ENCODE measurements around the gene MYO10.

MYO10 gene

DNA sequence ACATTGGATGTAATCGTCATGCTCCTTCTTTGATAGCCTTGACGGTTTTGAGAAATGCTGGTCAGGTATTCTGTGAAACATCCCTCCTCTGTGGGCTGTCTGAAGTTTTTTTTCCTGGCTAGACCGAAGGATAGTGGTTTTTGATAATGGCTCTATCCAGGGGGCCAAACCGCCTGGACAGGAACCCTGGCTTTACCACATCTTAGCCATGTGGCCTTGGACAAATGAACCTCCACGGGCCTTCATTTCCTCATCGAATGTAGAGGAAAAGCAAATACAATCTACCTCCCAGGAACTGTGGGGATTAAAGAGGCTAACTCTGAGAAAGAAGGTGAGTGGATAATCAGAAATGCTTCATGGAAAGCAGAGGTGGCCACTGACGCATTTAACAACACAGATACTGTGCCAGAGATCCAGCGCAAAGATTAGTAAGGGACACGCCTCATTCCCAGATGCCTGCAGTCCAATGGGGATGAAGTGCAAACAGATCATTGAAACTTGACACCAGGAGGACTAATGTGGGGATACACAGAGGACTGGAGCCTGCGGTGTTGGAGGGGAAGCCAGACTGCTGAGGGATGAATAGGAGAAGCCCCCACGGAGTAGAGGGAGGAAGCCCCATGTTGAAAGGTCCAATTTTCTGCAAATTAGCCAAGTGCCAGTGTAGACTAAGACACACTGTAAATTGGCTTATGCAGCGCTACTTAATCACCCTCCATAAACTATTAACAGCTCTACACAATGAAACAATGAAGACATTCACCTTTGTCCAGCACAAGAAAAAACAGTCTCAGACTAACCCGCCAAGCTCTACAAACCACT, 41.6 kb downstream of the MYO10 start (continued):
- peak; percentile 89 for TF ChIP-seq KLF1 (tag by site-specific recombination; IDR thresholded peaks at IDR 0.05)
- TF ChIP-seq SP2 (tag by site-specific recombination; IDR thresholded peaks at IDR 0.05), result peak; percentile 73
- TF ChIP-seq, protein P1, sequence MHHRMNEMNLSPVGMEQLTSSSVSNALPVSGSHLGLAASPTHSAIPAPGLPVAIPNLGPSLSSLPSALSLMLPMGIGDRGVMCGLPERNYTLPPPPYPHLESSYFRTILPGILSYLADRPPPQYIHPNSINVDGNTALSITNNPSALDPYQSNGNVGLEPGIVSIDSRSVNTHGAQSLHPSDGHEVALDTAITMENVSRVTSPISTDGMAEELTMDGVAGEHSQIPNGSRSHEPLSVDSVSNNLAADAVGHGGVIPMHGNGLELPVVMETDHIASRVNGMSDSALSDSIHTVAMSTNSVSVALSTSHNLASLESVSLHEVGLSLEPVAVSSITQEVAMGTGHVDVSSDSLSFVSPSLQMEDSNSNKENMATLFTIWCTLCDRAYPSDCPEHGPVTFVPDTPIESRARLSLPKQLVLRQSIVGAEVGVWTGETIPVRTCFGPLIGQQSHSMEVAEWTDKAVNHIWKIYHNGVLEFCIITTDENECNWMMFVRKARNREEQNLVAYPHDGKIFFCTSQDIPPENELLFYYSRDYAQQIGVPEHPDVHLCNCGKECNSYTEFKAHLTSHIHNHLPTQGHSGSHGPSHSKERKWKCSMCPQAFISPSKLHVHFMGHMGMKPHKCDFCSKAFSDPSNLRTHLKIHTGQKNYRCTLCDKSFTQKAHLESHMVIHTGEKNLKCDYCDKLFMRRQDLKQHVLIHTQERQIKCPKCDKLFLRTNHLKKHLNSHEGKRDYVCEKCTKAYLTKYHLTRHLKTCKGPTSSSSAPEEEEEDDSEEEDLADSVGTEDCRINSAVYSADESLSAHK (tag by site-specific recombination; IDR thresholded peaks at IDR 0.05), result peak; percentile 64; the same call in 1 of the 2 replicates
- TF ChIP-seq MYNN (tag by site-specific recombination; IDR thresholded peaks at IDR 0.05; ENCODE audit: borderline replicate concordance), result no peak
- peak; percentile 88 for TF ChIP-seq ZFP3 (tag by site-specific recombination; IDR thresholded peaks at IDR 0.05; ENCODE audit: low read depth)
- no peak for TF ChIP-seq ZNF311 (tag by site-specific recombination; IDR thresholded peaks at IDR 0.05; ENCODE audit: borderline replicate concordance)
- TF ChIP-seq ZSCAN16 (tag by site-specific recombination; IDR thresholded peaks at IDR 0.05), result peak; percentile 19; the same call in 1 of the 2 replicates
- no peak for TF ChIP-seq KLF16 (tag by site-specific recombination; IDR thresholded peaks at IDR 0.05)
- TF ChIP-seq ZNF335 (tag by site-specific recombination; conservative IDR thresholded peaks at IDR 0.05), result no peak; the same call in none of the 2 replicates
- TF ChIP-seq ZNF121 (tag by site-specific recombination; IDR thresholded peaks at IDR 0.05), result 0 out of 2 replicates have a peak, but pooled peaks have one; percentile 7
- peak; percentile 84 for TF ChIP-seq KLF9 (tag by site-specific recombination; IDR thresholded peaks at IDR 0.05; ENCODE audit: low read depth)
- TF ChIP-seq, protein P2, sequence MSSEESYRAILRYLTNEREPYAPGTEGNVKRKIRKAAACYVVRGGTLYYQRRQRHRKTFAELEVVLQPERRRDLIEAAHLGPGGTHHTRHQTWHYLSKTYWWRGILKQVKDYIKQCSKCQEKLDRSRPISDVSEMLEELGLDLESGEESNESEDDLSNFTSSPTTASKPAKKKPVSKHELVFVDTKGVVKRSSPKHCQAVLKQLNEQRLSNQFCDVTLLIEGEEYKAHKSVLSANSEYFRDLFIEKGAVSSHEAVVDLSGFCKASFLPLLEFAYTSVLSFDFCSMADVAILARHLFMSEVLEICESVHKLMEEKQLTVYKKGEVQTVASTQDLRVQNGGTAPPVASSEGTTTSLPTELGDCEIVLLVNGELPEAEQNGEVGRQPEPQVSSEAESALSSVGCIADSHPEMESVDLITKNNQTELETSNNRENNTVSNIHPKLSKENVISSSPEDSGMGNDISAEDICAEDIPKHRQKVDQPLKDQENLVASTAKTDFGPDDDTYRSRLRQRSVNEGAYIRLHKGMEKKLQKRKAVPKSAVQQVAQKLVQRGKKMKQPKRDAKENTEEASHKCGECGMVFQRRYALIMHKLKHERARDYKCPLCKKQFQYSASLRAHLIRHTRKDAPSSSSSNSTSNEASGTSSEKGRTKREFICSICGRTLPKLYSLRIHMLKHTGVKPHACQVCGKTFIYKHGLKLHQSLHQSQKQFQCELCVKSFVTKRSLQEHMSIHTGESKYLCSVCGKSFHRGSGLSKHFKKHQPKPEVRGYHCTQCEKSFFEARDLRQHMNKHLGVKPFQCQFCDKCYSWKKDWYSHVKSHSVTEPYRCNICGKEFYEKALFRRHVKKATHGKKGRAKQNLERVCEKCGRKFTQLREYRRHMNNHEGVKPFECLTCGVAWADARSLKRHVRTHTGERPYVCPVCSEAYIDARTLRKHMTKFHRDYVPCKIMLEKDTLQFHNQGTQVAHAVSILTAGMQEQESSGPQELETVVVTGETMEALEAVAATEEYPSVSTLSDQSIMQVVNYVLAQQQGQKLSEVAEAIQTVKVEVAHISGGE (tag by site-specific recombination; conservative IDR thresholded peaks at IDR 0.05; ENCODE audit: low read depth), result peak; percentile 33; the same call in 1 of the 2 replicates
- TF ChIP-seq IKZF3 (tag by site-specific recombination; IDR thresholded peaks at IDR 0.05), result peak; percentile 97
- TF ChIP-seq ZNF558 (tag by site-specific recombination; IDR thresholded peaks at IDR 0.05), result no peak
- TF ChIP-seq ZNF514 (tag by site-specific recombination; IDR thresholded peaks at IDR 0.05), result no peak
- TF ChIP-seq, protein P3, sequence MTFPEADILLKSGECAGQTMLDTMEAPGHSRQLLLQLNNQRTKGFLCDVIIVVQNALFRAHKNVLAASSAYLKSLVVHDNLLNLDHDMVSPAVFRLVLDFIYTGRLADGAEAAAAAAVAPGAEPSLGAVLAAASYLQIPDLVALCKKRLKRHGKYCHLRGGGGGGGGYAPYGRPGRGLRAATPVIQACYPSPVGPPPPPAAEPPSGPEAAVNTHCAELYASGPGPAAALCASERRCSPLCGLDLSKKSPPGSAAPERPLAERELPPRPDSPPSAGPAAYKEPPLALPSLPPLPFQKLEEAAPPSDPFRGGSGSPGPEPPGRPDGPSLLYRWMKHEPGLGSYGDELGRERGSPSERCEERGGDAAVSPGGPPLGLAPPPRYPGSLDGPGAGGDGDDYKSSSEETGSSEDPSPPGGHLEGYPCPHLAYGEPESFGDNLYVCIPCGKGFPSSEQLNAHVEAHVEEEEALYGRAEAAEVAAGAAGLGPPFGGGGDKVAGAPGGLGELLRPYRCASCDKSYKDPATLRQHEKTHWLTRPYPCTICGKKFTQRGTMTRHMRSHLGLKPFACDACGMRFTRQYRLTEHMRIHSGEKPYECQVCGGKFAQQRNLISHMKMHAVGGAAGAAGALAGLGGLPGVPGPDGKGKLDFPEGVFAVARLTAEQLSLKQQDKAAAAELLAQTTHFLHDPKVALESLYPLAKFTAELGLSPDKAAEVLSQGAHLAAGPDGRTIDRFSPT (tag by site-specific recombination; IDR thresholded peaks at IDR 0.05), result peak; percentile 91
- TF ChIP-seq ZNF664 (tag by site-specific recombination; IDR thresholded peaks at IDR 0.05), result no peak
- no peak for TF ChIP-seq ZNF423 (tag by site-specific recombination; IDR thresholded peaks at IDR 0.05)
- peak; percentile 98 for TF ChIP-seq SP7 (tag by site-specific recombination; IDR thresholded peaks at IDR 0.05)
- TF ChIP-seq ZNF416 (tag by site-specific recombination; IDR thresholded peaks at IDR 0.05), result no peak
- no peak for TF ChIP-seq ZNF146 (tag by site-specific recombination; IDR thresholded peaks at IDR 0.05)
- no peak for TF ChIP-seq ZNF768 (tag by site-specific recombination; IDR thresholded peaks at IDR 0.05)
- no peak for TF ChIP-seq ZNF658 (tag by site-specific recombination; IDR thresholded peaks at IDR 0.05)
- TF ChIP-seq ZBTB1 (tag by site-specific recombination; IDR thresholded peaks at IDR 0.05), result no peak
- TF ChIP-seq ZNF19 (tag by site-specific recombination; IDR thresholded peaks at IDR 0.05; ENCODE audit: low read depth), result no peak
- TF ChIP-seq GLIS2 (tag by site-specific recombination; IDR thresholded peaks at IDR 0.05), result peak; percentile 78
- TF ChIP-seq, protein P4, sequence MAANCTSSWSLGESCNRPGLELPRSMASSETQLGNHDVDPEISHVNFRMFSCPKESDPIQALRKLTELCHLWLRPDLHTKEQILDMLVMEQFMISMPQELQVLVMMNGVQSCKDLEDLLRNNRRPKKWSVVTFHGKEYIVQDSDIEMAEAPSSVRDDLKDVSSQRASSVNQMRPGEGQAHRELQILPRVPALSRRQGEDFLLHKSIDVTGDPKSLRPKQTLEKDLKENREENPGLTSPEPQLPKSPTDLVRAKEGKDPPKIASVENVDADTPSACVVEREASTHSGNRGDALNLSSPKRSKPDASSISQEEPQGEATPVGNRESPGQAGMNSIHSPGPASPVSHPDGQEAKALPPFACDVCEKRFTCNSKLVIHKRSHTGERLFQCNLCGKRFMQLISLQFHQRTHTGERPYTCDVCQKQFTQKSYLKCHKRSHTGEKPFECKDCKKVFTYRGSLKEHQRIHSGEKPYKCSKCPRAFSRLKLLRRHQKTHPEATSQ (tag by site-specific recombination; IDR thresholded peaks at IDR 0.05), result 0 out of 2 replicates have a peak, but pooled peaks have one; percentile 39
